ENCODE results near the gene KCNJ16. TPM values are rescaled to one million over a fixed set of nuclear protein-coding genes. Genes with fewer than 3 reads are reported as not detected.

Gene KCNJ16
- total and polyA plus RNA-seq, 7 experiments from 2014 or later: not detected

DNA sequence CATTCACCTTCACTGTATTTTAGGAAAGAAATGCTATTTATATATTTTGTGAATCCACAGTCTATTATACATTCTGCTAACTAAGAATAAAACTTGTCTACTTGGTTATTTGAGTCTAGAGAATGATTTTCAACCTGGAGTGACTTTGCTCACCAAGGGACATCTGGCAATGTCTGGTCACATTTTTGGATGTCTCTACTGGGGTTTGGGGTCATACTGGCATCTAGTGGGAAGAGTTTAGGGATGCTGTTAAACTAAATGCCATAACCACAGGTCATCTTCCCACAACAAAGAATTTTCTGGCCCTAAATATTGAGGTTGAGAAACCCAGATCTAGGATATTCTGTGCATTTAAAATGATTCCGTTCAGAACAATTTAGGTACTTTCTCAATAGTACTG is 26.0 kb downstream of the KCNJ16 start:
- ATAC-seq: no peak
- DNase-seq: no peak
- no peak overlapping the region for H3K4me3 Mint-ChIP-seq
- intact Hi-C loops (cut with micrococcal nuclease): no loop called here
- no peaks in the 10 kb centered on the region for H3K27me3 ChIP-seq (ENCODE audit: control insufficient read depth in 2 of 2, insufficient read depth in 2 of 2, low read length in 2 of 2)
- H3K36me3 ChIP-seq (ENCODE audit: control insufficient read depth in 2 of 3, insufficient read depth in 3 of 3, low read length in 3 of 3): no peaks in the 10 kb centered on the region
- no peaks in the 10 kb centered on the region for H3K36me3 Mint-ChIP-seq
- no peak overlapping the region for H3K4me3 ChIP-seq (ENCODE audit: low read length)
- no peak overlapping the region for H3K27ac Mint-ChIP-seq
- ChIA-PET CTCF (no interaction called here), POLR2A (no interaction called here)
- no peaks in the 10 kb centered on the region for H3K9me3 ChIP-seq (ENCODE audit: control insufficient read depth in 2 of 3, low read length in 3 of 3)
- peaks cover 0 to 3% (median 0%) of the 10 kb centered on the region in 11 donors for H3K9me3 Mint-ChIP-seq
- no peaks in the 10 kb centered on the region for H3K4me1 ChIP-seq (ENCODE audit: control insufficient read depth in 2 of 2, insufficient read depth in 2 of 2, low read length in 2 of 2)
- H3K4me1 Mint-ChIP-seq: peaks cover 0 to 5% (median 0%) of the 10 kb centered on the region in 7 donors
- peaks cover 4 to 10% (median 4%) of the 10 kb centered on the region in 5 donors for H3K27me3 Mint-ChIP-seq
- no peak overlapping the region for H3K27ac ChIP-seq (ENCODE audit: low read depth, low read length)

GRCh38 chr17:70102531-70102930 is 27.5 kb downstream of the KCNJ16 start:
- no peaks in the 10 kb centered on the region for H3K36me3 ChIP-seq (ENCODE audit: control insufficient read depth in 2 of 3, insufficient read depth in 3 of 3, low read length in 3 of 3)
- intact Hi-C loops (cut with micrococcal nuclease): no loop called here
- Mint-ChIP-seq H3K27me3 (peaks cover 4 to 14% (median 4%) of the 10 kb centered on the region in 5 donors), H3K27ac (no peak overlapping the region), H3K4me3 (no peak overlapping the region), H3K4me1 (peaks cover 0 to 5% (median 0%) of the 10 kb centered on the region in 7 donors), H3K36me3 (no peaks in the 10 kb centered on the region), H3K9me3 (peaks cover 0 to 3% (median 0%) of the 10 kb centered on the region in 11 donors)
- DNase-seq (no peak), ATAC-seq (no peak)
- CTCF ChIA-PET: no interaction called here
- POLR2A ChIA-PET: no interaction called here
- no peak overlapping the region for H3K27ac ChIP-seq (ENCODE audit: low read depth, low read length)
- no peaks in the 10 kb centered on the region for H3K4me1 ChIP-seq (ENCODE audit: control insufficient read depth in 2 of 2, insufficient read depth in 2 of 2, low read length in 2 of 2)
- H3K9me3 ChIP-seq (ENCODE audit: control insufficient read depth in 2 of 3, low read length in 3 of 3): no peaks in the 10 kb centered on the region
- no peak overlapping the region for H3K4me3 ChIP-seq (ENCODE audit: low read length)
- H3K27me3 ChIP-seq (ENCODE audit: control insufficient read depth in 2 of 2, insufficient read depth in 2 of 2, low read length in 2 of 2): no peaks in the 10 kb centered on the region

- H3K4me1 ChIP-seq (ENCODE audit: control insufficient read depth in 2 of 2, insufficient read depth in 2 of 2, low read length in 2 of 2): no peaks in the 10 kb centered on the region
- H3K27ac ChIP-seq (ENCODE audit: low read depth, low read length): no peak overlapping the region
- intact Hi-C loops (cut with micrococcal nuclease): no loop called here
- no peaks in the 10 kb centered on the region for H3K36me3 ChIP-seq (ENCODE audit: control insufficient read depth in 2 of 3, insufficient read depth in 3 of 3, low read length in 3 of 3)
- CTCF ChIA-PET: interaction anchor here (0.7 kb wide), 1 partner anchor 427 kb away, joined by 3 read pairs; no protein-coding TSS in a partner anchor
- H3K9me3 Mint-ChIP-seq: peaks cover 0 to 3% (median 0%) of the 10 kb centered on the region in 11 donors
- H3K27ac Mint-ChIP-seq: no peak overlapping the region
- H3K4me3 ChIP-seq (ENCODE audit: low read length): no peak overlapping the region
- DNase-seq (no peak), ATAC-seq (no peak)
- no peak overlapping the region for H3K4me3 Mint-ChIP-seq
- POLR2A ChIA-PET: no interaction called here
- no peaks in the 10 kb centered on the region for H3K36me3 Mint-ChIP-seq
- H3K4me1 Mint-ChIP-seq: no peaks in the 10 kb centered on the region
- no peaks in the 10 kb centered on the region for H3K9me3 ChIP-seq (ENCODE audit: control insufficient read depth in 2 of 3, low read length in 3 of 3)
- H3K27me3 ChIP-seq (ENCODE audit: control insufficient read depth in 2 of 2, insufficient read depth in 2 of 2, low read length in 2 of 2): no peaks in the 10 kb centered on the region
- peaks cover 5 to 17% (median 9%) of the 10 kb centered on the region in 5 donors for H3K27me3 Mint-ChIP-seq
These were observed 29.9 kb downstream of the KCNJ16 start for GRCh38 chr17:70104791-70105523.

DNA sequence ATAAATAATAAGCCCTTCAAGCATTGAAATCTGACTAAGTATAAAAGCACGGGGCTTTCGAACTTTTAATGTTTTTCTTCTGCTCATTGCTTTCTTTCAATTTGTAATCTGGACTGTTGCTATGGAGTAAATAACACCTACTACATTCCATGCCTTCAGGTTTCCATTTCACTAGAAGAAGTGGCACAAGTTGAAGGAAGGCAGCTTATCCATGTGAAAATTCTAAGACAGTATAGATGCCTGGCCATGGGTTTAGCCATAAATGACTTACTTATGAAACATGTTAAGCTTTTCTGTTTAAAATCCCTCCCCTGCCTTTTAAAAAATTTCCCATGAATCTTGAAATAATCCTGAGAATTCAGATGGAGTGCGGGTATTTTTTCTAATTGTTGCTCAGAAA is 30.6 kb downstream of the KCNJ16 start:
- ATAC-seq (no peak), DNase-seq (no peak)
- peaks cover 0 to 3% (median 0%) of the 10 kb centered on the region in 11 donors for H3K9me3 Mint-ChIP-seq
- no peaks in the 10 kb centered on the region for H3K36me3 Mint-ChIP-seq
- Histone ChIP-seq H3K36me3 (ENCODE audit: control insufficient read depth in 2 of 3, insufficient read depth in 3 of 3, low read length in 3 of 3) (no peaks in the 10 kb centered on the region), H3K27ac (ENCODE audit: low read depth, low read length) (no peak overlapping the region), H3K4me1 (ENCODE audit: control insufficient read depth in 2 of 2, insufficient read depth in 2 of 2, low read length in 2 of 2) (no peaks in the 10 kb centered on the region), H3K4me3 (ENCODE audit: low read length) (no peak overlapping the region), H3K27me3 (ENCODE audit: control insufficient read depth in 2 of 2, insufficient read depth in 2 of 2, low read length in 2 of 2) (no peaks in the 10 kb centered on the region), H3K9me3 (ENCODE audit: control insufficient read depth in 2 of 3, low read length in 3 of 3) (no peaks in the 10 kb centered on the region)
- intact Hi-C loops (cut with micrococcal nuclease): no loop called here
- CTCF ChIA-PET: no interaction called here
- no peak overlapping the region for H3K4me3 Mint-ChIP-seq
- H3K27me3 Mint-ChIP-seq: peaks cover 4 to 18% (median 10%) of the 10 kb centered on the region in 5 donors
- POLR2A ChIA-PET: no interaction called here
- no peaks in the 10 kb centered on the region for H3K4me1 Mint-ChIP-seq
- H3K27ac Mint-ChIP-seq: no peak overlapping the region

DNA sequence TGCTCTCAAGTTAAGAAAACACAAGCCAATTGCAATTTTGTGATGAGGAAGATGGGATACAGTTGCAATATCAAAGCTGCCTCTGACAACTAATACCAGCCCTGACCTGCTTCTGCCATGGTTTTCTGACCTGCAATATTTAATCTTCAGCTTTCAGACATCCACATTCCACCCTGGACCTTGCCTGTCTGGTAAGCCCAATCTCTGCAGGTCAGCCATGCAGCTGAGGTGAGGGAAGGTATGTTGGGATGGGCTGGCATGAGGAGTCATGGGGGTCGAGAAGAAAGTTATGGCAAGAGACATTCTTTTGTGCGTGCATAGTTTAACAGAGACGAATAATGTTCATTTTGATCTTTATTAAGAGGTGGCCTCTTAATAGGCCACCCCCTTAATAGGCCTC is 31.5 kb downstream of the KCNJ16 start:
- intact Hi-C loops (cut with micrococcal nuclease): no loop called here
- peaks cover 4 to 22% (median 15%) of the 10 kb centered on the region in 5 donors for H3K27me3 Mint-ChIP-seq
- no peaks in the 10 kb centered on the region for H3K36me3 Mint-ChIP-seq
- H3K27ac Mint-ChIP-seq: no peak overlapping the region
- no peaks in the 10 kb centered on the region for H3K36me3 ChIP-seq (ENCODE audit: control insufficient read depth in 2 of 3, insufficient read depth in 3 of 3, low read length in 3 of 3)
- no peaks in the 10 kb centered on the region for H3K27me3 ChIP-seq (ENCODE audit: control insufficient read depth in 2 of 2, insufficient read depth in 2 of 2, low read length in 2 of 2)
- ChIA-PET POLR2A (interaction anchor here (0.6 kb wide), 1 partner anchor 16 kb away, joined by 3 read pairs; no protein-coding TSS in a partner anchor), CTCF (no interaction called here)
- H3K4me1 Mint-ChIP-seq: no peaks in the 10 kb centered on the region
- H3K4me3 Mint-ChIP-seq: no peak overlapping the region
- no peak overlapping the region for H3K4me3 ChIP-seq (ENCODE audit: low read length)
- ATAC-seq (no peak), DNase-seq (no peak)
- H3K4me1 ChIP-seq (ENCODE audit: control insufficient read depth in 2 of 2, insufficient read depth in 2 of 2, low read length in 2 of 2): no peaks in the 10 kb centered on the region
- H3K27ac ChIP-seq (ENCODE audit: low read depth, low read length): no peak overlapping the region
- H3K9me3 ChIP-seq (ENCODE audit: control insufficient read depth in 2 of 3, low read length in 3 of 3): no peaks in the 10 kb centered on the region
- H3K9me3 Mint-ChIP-seq: peaks cover 0 to 7% (median 0%) of the 10 kb centered on the region in 11 donors

GRCh38 chr17:70107441-70107840 is 32.4 kb downstream of the KCNJ16 start:
- CTCF ChIA-PET: no interaction called here
- peaks cover 0 to 7% (median 0%) of the 10 kb centered on the region in 11 donors for H3K9me3 Mint-ChIP-seq

More at GRCh38 chr17:70107441-70107840, 32.4 kb downstream of the KCNJ16 start:
- no peak for DNase-seq
- Histone ChIP-seq H3K4me1 (ENCODE audit: control insufficient read depth in 2 of 2, insufficient read depth in 2 of 2, low read length in 2 of 2) (no peaks in the 10 kb centered on the region), H3K9me3 (ENCODE audit: control insufficient read depth in 2 of 3, low read length in 3 of 3) (no peaks in the 10 kb centered on the region), H3K4me3 (ENCODE audit: low read length) (no peak overlapping the region), H3K27ac (ENCODE audit: low read depth, low read length) (no peak overlapping the region), H3K27me3 (ENCODE audit: control insufficient read depth in 2 of 2, insufficient read depth in 2 of 2, low read length in 2 of 2) (no peaks in the 10 kb centered on the region), H3K36me3 (ENCODE audit: control insufficient read depth in 2 of 3, insufficient read depth in 3 of 3, low read length in 3 of 3) (no peaks in the 10 kb centered on the region)
- intact Hi-C loops (cut with micrococcal nuclease): no loop called here
- H3K4me3 Mint-ChIP-seq: no peak overlapping the region
- H3K36me3 Mint-ChIP-seq: no peaks in the 10 kb centered on the region
- H3K27me3 Mint-ChIP-seq: peaks cover 4 to 27% (median 15%) of the 10 kb centered on the region in 5 donors
- no peak overlapping the region for H3K27ac Mint-ChIP-seq
- no peak for ATAC-seq
- POLR2A ChIA-PET: no interaction called here
- H3K4me1 Mint-ChIP-seq: no peaks in the 10 kb centered on the region
